ENCODE measurements around the gene PCBP2.

The PCBP2 gene

DNA sequence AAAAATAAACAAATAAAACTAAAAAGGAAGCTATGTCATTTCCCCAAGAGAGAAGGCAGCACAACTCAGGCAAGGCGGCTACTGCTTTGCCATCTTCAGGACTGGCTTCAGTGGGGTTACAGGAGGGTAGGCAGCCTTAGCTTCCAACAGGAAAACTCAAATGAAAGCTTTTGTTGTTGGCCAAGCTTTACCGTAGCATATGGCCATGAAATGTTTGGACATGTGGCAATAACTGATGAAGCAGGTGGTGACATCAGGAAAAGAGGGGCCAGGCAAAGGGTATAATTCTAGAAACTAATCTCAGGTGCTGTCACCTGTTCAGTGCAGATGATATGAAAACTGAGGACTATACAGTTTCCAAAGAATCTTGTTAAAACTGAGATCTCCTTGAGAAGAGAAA, 78.2 kb downstream of the PCBP2 start:
- H3K36me3 ChIP-seq (ENCODE audit: low read depth): peaks cover 72% of the 10 kb centered on the region
- TF ChIP-seq, protein P1, sequence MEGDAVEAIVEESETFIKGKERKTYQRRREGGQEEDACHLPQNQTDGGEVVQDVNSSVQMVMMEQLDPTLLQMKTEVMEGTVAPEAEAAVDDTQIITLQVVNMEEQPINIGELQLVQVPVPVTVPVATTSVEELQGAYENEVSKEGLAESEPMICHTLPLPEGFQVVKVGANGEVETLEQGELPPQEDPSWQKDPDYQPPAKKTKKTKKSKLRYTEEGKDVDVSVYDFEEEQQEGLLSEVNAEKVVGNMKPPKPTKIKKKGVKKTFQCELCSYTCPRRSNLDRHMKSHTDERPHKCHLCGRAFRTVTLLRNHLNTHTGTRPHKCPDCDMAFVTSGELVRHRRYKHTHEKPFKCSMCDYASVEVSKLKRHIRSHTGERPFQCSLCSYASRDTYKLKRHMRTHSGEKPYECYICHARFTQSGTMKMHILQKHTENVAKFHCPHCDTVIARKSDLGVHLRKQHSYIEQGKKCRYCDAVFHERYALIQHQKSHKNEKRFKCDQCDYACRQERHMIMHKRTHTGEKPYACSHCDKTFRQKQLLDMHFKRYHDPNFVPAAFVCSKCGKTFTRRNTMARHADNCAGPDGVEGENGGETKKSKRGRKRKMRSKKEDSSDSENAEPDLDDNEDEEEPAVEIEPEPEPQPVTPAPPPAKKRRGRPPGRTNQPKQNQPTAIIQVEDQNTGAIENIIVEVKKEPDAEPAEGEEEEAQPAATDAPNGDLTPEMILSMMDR (IDR thresholded peaks at IDR 0.05; ENCODE audit: poor library complexity, severe bottlenecking): no peak
- H3K4me3 ChIP-seq (ENCODE audit: severe bottlenecking): no peak overlapping the region
- ATAC-seq (ENCODE audit: low read depth) (no peak), DNase-seq (ENCODE audit: low spot score) (no peak)
- H3K27ac ChIP-seq (ENCODE audit: poor library complexity, severe bottlenecking): no peak overlapping the region
- no peaks in the 10 kb centered on the region for H3K9me3 ChIP-seq (ENCODE audit: severe bottlenecking)
- H3K27me3 ChIP-seq (ENCODE audit: insufficient read depth, poor library complexity, severe bottlenecking): no peaks in the 10 kb centered on the region
- H3K4me1 ChIP-seq (ENCODE audit: insufficient read depth, poor library complexity, severe bottlenecking): no peaks in the 10 kb centered on the region

Measured in RWPE2 (cell line).